T-cell (primary cell): ENCODE results near the gene KRT17. TPM values are rescaled to one million over a fixed set of nuclear protein-coding genes. Genes with fewer than 3 reads are reported as not detected.

Source experiments
- ATAC-seq, 4 experiments: fragments of 200-7000 bp in 3 of 4; fragments of 150-1000 bp in 1 of 4; cut with Tn5 transposase; replicated peaks in 1 of 4; 1 replicate in 3 of 4; 2 replicates in 1 of 4; pipeline ENCODE4 v1.10.0; 2021; ENCODE audit warnings: moderate library complexity in 3 of 4, mild to moderate bottlenecking in 2 of 4, moderate number of reproducible peaks in 1 of 4
- CTCF ChIA-PET, 2 donors: fragments of 300-600 bp; sonication (Branson Sonifier 250); formaldehyde crosslinking; loops; one replicate each; lab custom pipeline; 2022; ENCODE audit warnings: antibody characterized with exemption in 2 of 2; lab: Charles Lee
- POLR2A ChIA-PET, 2 donors: fragments of 300-600 bp; sonication (Branson Sonifier 250); formaldehyde crosslinking; loops; one replicate each; lab custom pipeline; 2022; ENCODE audit warnings: antibody characterized with exemption in 2 of 2; lab: Charles Lee
- DNase-seq, 35 experiments: peaks; one replicate each; pipeline versions ENCODE4 v3.0.0 to v3.0.0-alpha.2; 2013 to 2023
- H3K27ac ChIP-seq: one replicate; pipeline ENCODE4 v1.5.1; 2013; ENCODE audit warnings: low read length
- H3K27me3 ChIP-seq, 2 experiments: replicated peaks in 1 of 2; 1 replicate in 1 of 2; 2 replicates in 1 of 2; pipeline versions ENCODE4 v1.6.1 to v1.7.0; 2013; ENCODE audit warnings: low read length in 1 of 2, mixed read lengths in 1 of 2; ENCODE audit not compliant: control insufficient read depth in 2 of 2, insufficient read depth in 2 of 2; ENCODE audit errors: extremely low read depth in 1 of 2
- H3K36me3 ChIP-seq, 2 donors: 1 replicate in 1 of 2; 2 replicates in 1 of 2; pipeline versions ENCODE4 v1.6.1 to v1.7.0; 2013; ENCODE audit warnings: low read length in 1 of 2; ENCODE audit not compliant: control insufficient read depth in 2 of 2, insufficient read depth in 1 of 2; ENCODE audit errors: extremely low read depth in 1 of 2
- H3K4me1 ChIP-seq, 2 experiments: 1 replicate in 1 of 2; 2 replicates in 1 of 2; pipeline versions ENCODE4 v1.6.1 to v1.7.0; 2013; ENCODE audit warnings: low read length in 2 of 2, mixed read lengths in 1 of 2; ENCODE audit not compliant: insufficient read depth in 2 of 2, control insufficient read depth in 1 of 2; ENCODE audit errors: extremely low read depth in 1 of 2
- H3K4me3 ChIP-seq, 2 donors: 1 replicate in 1 of 2; 2 replicates in 1 of 2; pipeline versions ENCODE4 v1.5.1 to v1.7.0; 2013; ENCODE audit warnings: mild to moderate bottlenecking in 2 of 2, low read length in 1 of 2, moderate library complexity in 1 of 2; ENCODE audit not compliant: control insufficient read depth in 1 of 2; ENCODE audit errors: extremely low read depth in 1 of 2
- H3K9me3 ChIP-seq: 2 replicates; pipeline ENCODE4 v1.7.0; 2013
- H3K27ac Mint-ChIP-seq, 2 donors: one replicate each; pipeline ENCODE4 v1.8.0; 2020 to 2021; ENCODE audit warnings: mild to moderate bottlenecking in 2 of 2, mixed read lengths in 2 of 2
- H3K27me3 Mint-ChIP-seq, 2 donors: one replicate each; pipeline ENCODE4 v1.8.0; 2021 to 2022; ENCODE audit warnings: mixed read lengths in 2 of 2
- H3K36me3 Mint-ChIP-seq: one replicate; pipeline ENCODE4 v1.8.0; 2021; ENCODE audit warnings: mixed read lengths
- H3K4me1 Mint-ChIP-seq, 3 donors: one replicate each; pipeline ENCODE4 v1.8.0; 2020 to 2022; ENCODE audit warnings: mixed read lengths in 3 of 3, mild to moderate bottlenecking in 1 of 3
- H3K4me3 Mint-ChIP-seq, 3 donors: one replicate each; pipeline ENCODE4 v1.8.0; 2020 to 2022; ENCODE audit warnings: mild to moderate bottlenecking in 3 of 3, mixed read lengths in 3 of 3, moderate library complexity in 3 of 3
- H3K9me3 Mint-ChIP-seq, 3 donors: one replicate each; pipeline ENCODE4 v1.8.0; 2020 to 2022; ENCODE audit warnings: mixed read lengths in 3 of 3
- WGBS: methylation state at CpG from one replicate; pipeline ENCODE4 v1.1.5; 2013; ENCODE audit warnings: missing lambda C conversion rate; ENCODE audit not compliant: insufficient coverage; 5-methylcytosine and 5-hydroxymethylcytosine counted together
- total RNA-seq, 35 experiments: library from RNA in 6 of 35; stranded (reverse) in 6 of 35; fragments of 120-200 nt in 1 of 35; gene quantifications; one replicate each; pipeline versions ENCODE4 v1.2.1 to v1.2.4 and lab custom pipeline; 2013 to 2026

KRT17 gene
- total RNA-seq, 5 donors from 2014 or later (not counting 1 experiment from before 2014, with no cell fraction given): not detected

GRCh38 chr17:41655611-41656111, 31.3 kb upstream of the KRT17 start:
- Mint-ChIP-seq H3K4me3 (no peak overlapping the region), H3K9me3 (no peaks in the 10 kb centered on the region), H3K4me1 (no peaks in the 10 kb centered on the region), H3K27me3 (peaks cover 0 to 2% of the 10 kb centered on the region in 2 donors), H3K36me3 (no peaks in the 10 kb centered on the region), H3K27ac (no peak overlapping the region)
- DNase-seq: no peak
- H3K36me3 ChIP-seq: no peaks in the 10 kb centered on the region
- H3K27me3 ChIP-seq: peaks cover 0 to 48% of the 10 kb centered on the region in 2 experiments
- no peak overlapping the region for H3K4me3 ChIP-seq
- no peaks in the 10 kb centered on the region for H3K9me3 ChIP-seq
- ChIA-PET POLR2A (no interaction called here), CTCF (interaction anchor here in 1 of 2 donors (1.2 kb wide), 1 partner anchor 10 kb away, joined by 6 read pairs; no protein-coding TSS in a partner anchor)
- H3K27ac ChIP-seq: no peak overlapping the region
- WGBS: 79% methylated on average over 14 of the region's 18 CpGs
- H3K4me1 ChIP-seq: no peaks in the 10 kb centered on the region
- no peak for ATAC-seq

GRCh38 chr17:41654678-41655607, 30.6 kb upstream of the KRT17 start:
- Mint-ChIP-seq H3K27ac (no peak overlapping the region), H3K4me1 (no peaks in the 10 kb centered on the region), H3K36me3 (no peaks in the 10 kb centered on the region), H3K4me3 (no peak overlapping the region), H3K27me3 (peaks cover 0 to 2% of the 10 kb centered on the region in 2 donors), H3K9me3 (no peaks in the 10 kb centered on the region)
- ATAC-seq (no peak), DNase-seq (no peak)
- POLR2A ChIA-PET: no interaction called here
- Histone ChIP-seq H3K36me3 (no peaks in the 10 kb centered on the region), H3K4me3 (no peak overlapping the region), H3K27me3 (peaks cover 0 to 44% of the 10 kb centered on the region in 2 experiments), H3K4me1 (no peaks in the 10 kb centered on the region), H3K27ac (no peak overlapping the region), H3K9me3 (no peaks in the 10 kb centered on the region)
- CTCF ChIA-PET: interaction anchor here in 1 of 2 donors (1.2 kb wide), 1 partner anchor 10 kb away, joined by 6 read pairs; no protein-coding TSS in a partner anchor
- 78% methylated on average over 20 of the region's 24 CpGs for WGBS

GRCh38 chr17:41653892-41654677, 29.7 kb upstream of the KRT17 start:
- H3K36me3 Mint-ChIP-seq: no peaks in the 10 kb centered on the region
- POLR2A ChIA-PET: no interaction called here
- DNase-seq (no peak), ATAC-seq (no peak)
- Histone ChIP-seq H3K36me3 (no peaks in the 10 kb centered on the region), H3K27ac (no peak overlapping the region), H3K4me1 (no peaks in the 10 kb centered on the region), H3K4me3 (no peak overlapping the region), H3K9me3 (no peaks in the 10 kb centered on the region), H3K27me3 (peaks cover 0 to 41% of the 10 kb centered on the region in 2 experiments)
- CTCF ChIA-PET: interaction anchor here in 1 of 2 donors (1.2 kb wide), 1 partner anchor 798 kb away, joined by 7 read pairs; no protein-coding TSS in a partner anchor
- H3K4me1 Mint-ChIP-seq: no peaks in the 10 kb centered on the region
- no peaks in the 10 kb centered on the region for H3K9me3 Mint-ChIP-seq
- no peak overlapping the region for H3K27ac Mint-ChIP-seq
- 84% methylated on average over 10 of the region's 14 CpGs for WGBS
- H3K4me3 Mint-ChIP-seq: no peak overlapping the region
- peaks cover 0 to 2% of the 10 kb centered on the region in 2 donors for H3K27me3 Mint-ChIP-seq

- no peaks in the 10 kb centered on the region for H3K36me3 Mint-ChIP-seq
- 100% methylated on average over 1 of the region's 5 CpGs for WGBS
Observed at GRCh38 chr17:41653421-41653820, 29.0 kb upstream of the KRT17 start.

GRCh38 chr17:41652461-41652970, 28.1 kb upstream of the KRT17 start:
- Histone ChIP-seq H3K36me3 (no peaks in the 10 kb centered on the region), H3K4me3 (no peak overlapping the region), H3K9me3 (no peaks in the 10 kb centered on the region), H3K27ac (no peak overlapping the region), H3K4me1 (peaks cover 2 to 16% of the 10 kb centered on the region in 2 experiments), H3K27me3 (peaks cover 0 to 29% of the 10 kb centered on the region in 2 experiments)
- ATAC-seq: no peak
- no peak for DNase-seq
- Mint-ChIP-seq H3K27me3 (peaks cover 0 to 2% of the 10 kb centered on the region in 2 donors), H3K4me1 (peaks cover 9 to 10% (median 9%) of the 10 kb centered on the region in 3 donors), H3K9me3 (no peaks in the 10 kb centered on the region), H3K4me3 (no peak overlapping the region), H3K36me3 (no peaks in the 10 kb centered on the region), H3K27ac (no peak overlapping the region)
- WGBS: 82% methylated on average over 5 of the region's 5 CpGs
- POLR2A ChIA-PET: no interaction called here
- CTCF ChIA-PET: interaction anchor here (0.7 to 1.0 kb wide), 2 partner anchors 11 to 14 kb away, joined by 4 to 5 read pairs; no protein-coding TSS in a partner anchor

More at GRCh38 chr17:41653421-41653820, 29.0 kb upstream of the KRT17 start:
- H3K4me1 Mint-ChIP-seq: peaks cover 4% of the 10 kb centered on the region in 3 donors
- DNase-seq (no peak), ATAC-seq (no peak)
- H3K4me1 ChIP-seq: peaks cover 2 to 7% of the 10 kb centered on the region in 2 experiments
- H3K4me3 ChIP-seq: no peak overlapping the region
- no peak overlapping the region for H3K27ac Mint-ChIP-seq
- CTCF ChIA-PET: interaction anchor here in 1 of 2 donors (1.2 kb wide), 1 partner anchor 797 kb away, joined by 7 read pairs; no protein-coding TSS in a partner anchor
- POLR2A ChIA-PET: no interaction called here
- H3K4me3 Mint-ChIP-seq: no peak overlapping the region
- peaks cover 0 to 35% of the 10 kb centered on the region in 2 experiments for H3K27me3 ChIP-seq
- no peaks in the 10 kb centered on the region for H3K9me3 Mint-ChIP-seq
- H3K27ac ChIP-seq: no peak overlapping the region
- H3K36me3 ChIP-seq: no peaks in the 10 kb centered on the region
- H3K27me3 Mint-ChIP-seq: peaks cover 0 to 2% of the 10 kb centered on the region in 2 donors
- H3K9me3 ChIP-seq: no peaks in the 10 kb centered on the region
